NCI-H1092 (cell line): ENCODE measurements around the gene SLC32A1.

Experiments
- DNase-seq: peaks from one replicate; lab custom pipeline; 2025; lab: John Stamatoyannopoulos, UW

Gene SLC32A1

GRCh38 chr20:38725931-38726803, 1.9 kb downstream of the SLC32A1 start:
- DNase-seq: peak; percentile 74

GRCh38 chr20:38726804-38727606, 2.7 kb downstream of the SLC32A1 start:
- DNase-seq: no peak

GRCh38 chr20:38727607-38728190, 3.4 kb downstream of the SLC32A1 start:
- no peak for DNase-seq

GRCh38 chr20:38728191-38728781, 4.0 kb downstream of the SLC32A1 start:
- no peak for DNase-seq

- peak; percentile 34 for DNase-seq
Observed at GRCh38 chr20:38728911-38729642, 4.8 kb downstream of the SLC32A1 start.

- no peak for DNase-seq
Observed at GRCh38 chr20:38729767-38730166, 5.5 kb downstream of the SLC32A1 start.

- no peak for DNase-seq
Observed at GRCh38 chr20:38730167-38730988, 6.1 kb downstream of the SLC32A1 start.

- DNase-seq: peak; percentile 61
Observed at GRCh38 chr20:38730989-38731737, 6.9 kb downstream of the SLC32A1 start.

- no peak for DNase-seq
Observed at GRCh38 chr20:38731738-38732113, 7.4 kb downstream of the SLC32A1 start.

- no peak for DNase-seq
Observed at GRCh38 chr20:38732981-38733380, 8.7 kb downstream of the SLC32A1 start.

GRCh38 chr20:38735172-38735571, 10.9 kb downstream of the SLC32A1 start:
- DNase-seq: no peak

GRCh38 chr20:38737887-38738286, 13.6 kb downstream of the SLC32A1 start:
- no peak for DNase-seq

GRCh38 chr20:38745757-38746156, 21.5 kb downstream of the SLC32A1 start:
- no peak for DNase-seq

GRCh38 chr20:38747495-38748096, 23.3 kb downstream of the SLC32A1 start:
- DNase-seq: no peak

GRCh38 chr20:38748097-38748860, 24.0 kb downstream of the SLC32A1 start, which contains the start of gene ACTR5:
Gene ACTR5, plus strand, starts transcription at chr20:38748460. Its CDS starts 19 bp downstream, at chr20:38748479.
- peak; percentile 87 for DNase-seq

- DNase-seq: no peak
Observed at GRCh38 chr20:38748861-38749149, 24.5 kb downstream of the SLC32A1 start.

- no peak for DNase-seq
Observed at GRCh38 chr20:38751360-38751976, 27.2 kb downstream of the SLC32A1 start.

GRCh38 chr20:38752029-38752428, 27.7 kb downstream of the SLC32A1 start:
- no peak for DNase-seq
